ENCODE measurements around the gene ADAT1. TPM values are rescaled to one million over a fixed set of nuclear protein-coding genes. Genes with fewer than 3 reads are reported as not detected.

The ADAT1 gene
- total RNA-seq, 1 donor from 2014 or later: 44.8 TPM

- H3K4me3 ChIP-seq: no peak overlapping the region
- peak overlapping the region; percentile 49 for H3K27ac ChIP-seq
- no peaks in the 10 kb centered on the region for H3K27me3 ChIP-seq
- ATAC-seq: no peak
- peaks cover 76% of the 10 kb centered on the region for H3K36me3 ChIP-seq
- no peaks in the 10 kb centered on the region for H3K9me3 ChIP-seq
- peaks cover 39% of the 10 kb centered on the region for H3K4me1 ChIP-seq
- intact Hi-C loops (cut with DNase I): no loop called here
- TF ChIP-seq CTCF (IDR thresholded peaks at IDR 0.05): no peak
- DNase-seq: no peak
Observed at GRCh38 chr16:75570396-75571065, 52.5 kb downstream of the ADAT1 start.

DNA sequence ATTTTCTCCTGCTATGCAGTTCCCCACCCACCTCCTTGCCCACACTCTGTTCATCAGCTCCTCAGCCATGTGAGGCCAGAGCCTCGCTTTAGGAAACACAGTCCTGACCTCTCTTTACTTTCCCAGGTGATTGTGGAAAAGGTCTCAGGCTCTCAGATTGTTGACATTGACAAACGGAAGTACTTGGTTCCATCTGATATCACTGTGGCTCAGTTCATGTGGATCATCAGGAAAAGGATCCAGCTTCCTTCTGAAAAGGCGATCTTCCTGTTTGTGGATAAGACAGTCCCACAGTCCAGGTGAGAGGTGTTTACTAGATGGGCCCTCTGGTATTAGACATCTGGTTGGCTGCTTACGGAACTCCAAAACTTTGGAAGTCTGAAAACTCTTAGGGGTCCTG, 55.2 kb downstream of the ADAT1 start:
- no peak for DNase-seq
- H3K9me3 ChIP-seq: no peaks in the 10 kb centered on the region
- no peak overlapping the region for H3K27ac ChIP-seq
- H3K4me3 ChIP-seq: no peak overlapping the region
- no peak for TF ChIP-seq CTCF (IDR thresholded peaks at IDR 0.05)
- intact Hi-C loops (cut with DNase I): no loop called here
- H3K36me3 ChIP-seq: peaks cover 50% of the 10 kb centered on the region
- H3K4me1 ChIP-seq: peaks cover 39% of the 10 kb centered on the region
- no peak for ATAC-seq
- H3K27me3 ChIP-seq: no peaks in the 10 kb centered on the region

DNA sequence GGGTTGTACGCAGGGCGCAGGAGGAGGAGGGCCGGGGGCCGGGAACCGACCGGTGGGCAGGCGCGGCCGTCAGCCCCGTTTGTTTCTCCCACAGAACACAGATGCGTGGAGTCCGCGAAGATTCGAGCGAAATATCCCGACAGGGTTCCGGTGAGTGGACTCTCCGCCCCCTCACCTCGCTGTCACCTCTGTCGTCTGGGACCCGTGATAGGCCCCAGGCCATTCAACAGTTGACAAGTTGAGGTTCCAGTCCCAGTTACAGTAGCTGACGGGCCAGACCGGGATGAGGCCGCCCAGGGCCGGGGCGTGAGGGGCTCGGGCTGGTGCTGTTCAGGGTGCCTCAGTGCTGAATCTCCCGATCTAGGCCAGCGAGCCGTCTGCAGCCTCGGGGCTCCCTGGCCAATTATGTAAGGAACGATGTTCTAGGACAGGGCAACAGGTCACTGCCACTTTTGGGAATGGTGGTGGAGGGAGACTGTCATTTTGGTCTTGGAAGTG, 56.3 kb downstream of the ADAT1 start:
- Histone ChIP-seq H3K27me3 (no peaks in the 10 kb centered on the region), H3K27ac (peak overlapping the region; percentile 87), H3K9me3 (no peaks in the 10 kb centered on the region), H3K4me3 (peak overlapping the region; percentile 100), H3K4me1 (peaks cover 39% of the 10 kb centered on the region), H3K36me3 (peaks cover 39% of the 10 kb centered on the region)
- DNase-seq (no peak), ATAC-seq (peak; percentile 2)
- intact Hi-C loops (cut with DNase I): no loop called here
- no peak for TF ChIP-seq CTCF (IDR thresholded peaks at IDR 0.05)

GRCh38 chr16:75566040-75566757, 56.9 kb downstream of the ADAT1 start, which contains the start of gene GABARAPL2:
GABARAPL2 (plus strand) TSS chr16:75566379; CDS start chr16:75566487, 108 bp downstream.
- no peak for TF ChIP-seq CTCF (IDR thresholded peaks at IDR 0.05)
- intact Hi-C loops (cut with DNase I): no loop called here
- peak; percentile 94 for DNase-seq

GRCh38 chr16:75565640-75566039, 57.4 kb downstream of the ADAT1 start:
- Histone ChIP-seq H3K27ac (peak overlapping the region; percentile 87), H3K4me1 (peaks cover 27% of the 10 kb centered on the region), H3K4me3 (peak overlapping the region; percentile 100), H3K36me3 (peaks cover 29% of the 10 kb centered on the region), H3K27me3 (no peaks in the 10 kb centered on the region), H3K9me3 (no peaks in the 10 kb centered on the region)
- intact Hi-C loops (cut with DNase I): no loop called here
- ATAC-seq: no peak
- no peak for TF ChIP-seq CTCF (IDR thresholded peaks at IDR 0.05)
- DNase-seq: no peak

More at GRCh38 chr16:75566040-75566757, 56.9 kb downstream of the ADAT1 start, which contains the start of gene GABARAPL2:
- no peaks in the 10 kb centered on the region for H3K9me3 ChIP-seq
- H3K27ac ChIP-seq: peak within 1 kb of the TSS; percentile 87
- H3K27me3 ChIP-seq: no peaks in the 10 kb centered on the region
- peaks cover 35% of the 10 kb centered on the region for H3K36me3 ChIP-seq
- peak; percentile 95 for ATAC-seq
- peak within 1 kb of the TSS; percentile 100 for H3K4me3 ChIP-seq
- peaks cover 33% of the 10 kb centered on the region for H3K4me1 ChIP-seq

All from upper lobe of right lung (tissue), 1 donor.